Panc1 (cell line): ENCODE results near the gene ATP13A3.

ENCODE experiments used
- POLR2AphosphoS5 ChIP-seq: IDR thresholded peaks from 2 replicates; pipeline ENCODE4 v1.6.1; 2012; ENCODE audit warnings: mild to moderate bottlenecking, low read depth, low read length, moderate library complexity
- TCF7L2 ChIP-seq: IDR thresholded peaks from 2 replicates; pipeline ENCODE4 v1.6.1; 2011; ENCODE audit warnings: mild to moderate bottlenecking, low read depth, low read length, inconsistent platforms
- TF ChIP-seq, protein P1 (sequence below): fragments of 450-650 bp; IDR thresholded peaks from 2 replicates; pipeline ENCODE4 v1.5.1; 2017; ENCODE audit warnings: mild to moderate bottlenecking

DNA sequence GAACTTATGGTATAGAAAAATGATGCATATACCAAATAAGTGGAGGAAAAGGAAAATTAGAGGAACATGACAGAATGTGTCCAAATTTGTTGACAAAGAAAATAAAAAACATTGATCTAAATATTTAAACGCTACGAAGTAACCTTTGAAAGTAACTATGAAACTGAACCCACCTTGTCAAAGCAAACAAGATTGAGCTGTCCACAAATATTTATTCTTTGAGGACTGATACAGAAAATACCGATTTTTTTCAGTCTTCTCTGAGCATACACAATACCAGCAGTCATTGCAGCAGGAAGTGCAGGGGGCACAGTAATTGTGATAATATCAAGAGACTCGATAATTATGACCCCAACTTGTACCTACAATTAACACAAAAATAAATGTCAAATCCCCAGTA is 40.0 kb downstream of the ATP13A3 start:
- TF ChIP-seq, protein P1, sequence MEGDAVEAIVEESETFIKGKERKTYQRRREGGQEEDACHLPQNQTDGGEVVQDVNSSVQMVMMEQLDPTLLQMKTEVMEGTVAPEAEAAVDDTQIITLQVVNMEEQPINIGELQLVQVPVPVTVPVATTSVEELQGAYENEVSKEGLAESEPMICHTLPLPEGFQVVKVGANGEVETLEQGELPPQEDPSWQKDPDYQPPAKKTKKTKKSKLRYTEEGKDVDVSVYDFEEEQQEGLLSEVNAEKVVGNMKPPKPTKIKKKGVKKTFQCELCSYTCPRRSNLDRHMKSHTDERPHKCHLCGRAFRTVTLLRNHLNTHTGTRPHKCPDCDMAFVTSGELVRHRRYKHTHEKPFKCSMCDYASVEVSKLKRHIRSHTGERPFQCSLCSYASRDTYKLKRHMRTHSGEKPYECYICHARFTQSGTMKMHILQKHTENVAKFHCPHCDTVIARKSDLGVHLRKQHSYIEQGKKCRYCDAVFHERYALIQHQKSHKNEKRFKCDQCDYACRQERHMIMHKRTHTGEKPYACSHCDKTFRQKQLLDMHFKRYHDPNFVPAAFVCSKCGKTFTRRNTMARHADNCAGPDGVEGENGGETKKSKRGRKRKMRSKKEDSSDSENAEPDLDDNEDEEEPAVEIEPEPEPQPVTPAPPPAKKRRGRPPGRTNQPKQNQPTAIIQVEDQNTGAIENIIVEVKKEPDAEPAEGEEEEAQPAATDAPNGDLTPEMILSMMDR = no peak
- TF ChIP-seq TCF7L2 = no peak
- no peak for TF ChIP-seq POLR2AphosphoS5
